Stimulated activated CD4-positive, alpha-beta T cell treated with anti-CD3 and anti-CD28 coated beads, Interleukin-1b, Interleukin-23, amount 100 ng/mL, for 4 hours (primary cell): Measurements from ENCODE around the gene PHACTR3.

ENCODE experiments used
- DNase-seq, 2 donors: peaks; one replicate each; pipeline ENCODE4 v3.0.0-alpha.2; 2020; ENCODE audit warnings: low read depth in 2 of 2

The PHACTR3 gene

DNA sequence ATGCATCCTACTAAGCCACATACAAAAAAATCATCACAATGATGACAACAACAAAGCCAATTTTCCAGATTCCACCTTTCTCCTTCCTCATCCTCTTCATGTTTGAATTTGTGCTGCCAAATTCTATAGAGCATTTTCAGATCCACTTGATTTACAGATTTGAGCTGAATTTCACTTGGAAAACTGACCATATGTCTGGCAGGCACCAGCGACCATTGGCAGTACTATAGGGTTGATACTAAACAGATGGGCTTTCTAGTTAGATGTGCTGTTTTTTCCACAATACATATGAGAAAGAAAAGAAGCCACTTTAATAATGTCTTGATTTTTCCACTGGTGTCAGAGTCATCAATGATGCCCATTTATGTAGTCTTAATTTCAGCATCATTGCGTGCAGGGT is 127.0 kb downstream of the PHACTR3 start:
- DNase-seq, result no peak

DNA sequence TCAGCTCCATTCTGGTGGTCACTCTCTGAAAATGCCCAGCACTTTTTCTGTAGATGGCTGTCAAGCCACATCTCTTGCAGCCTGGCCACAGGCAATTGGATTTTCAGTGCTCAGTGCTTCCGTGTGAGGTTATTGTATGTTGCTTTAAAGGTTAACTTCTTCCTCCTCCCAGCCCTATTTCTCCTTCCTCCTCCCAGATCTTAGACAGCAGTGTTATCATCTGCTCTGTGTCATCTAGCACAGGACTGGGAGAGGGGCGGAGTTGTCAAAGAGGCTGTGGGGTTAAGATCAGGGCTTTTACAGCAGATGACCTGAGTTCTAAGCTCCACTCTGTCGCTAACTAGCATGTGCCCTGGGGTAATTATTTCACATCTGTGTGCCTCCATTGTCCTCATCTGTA is 129.0 kb downstream of the PHACTR3 start:
- no peak for DNase-seq

DNA sequence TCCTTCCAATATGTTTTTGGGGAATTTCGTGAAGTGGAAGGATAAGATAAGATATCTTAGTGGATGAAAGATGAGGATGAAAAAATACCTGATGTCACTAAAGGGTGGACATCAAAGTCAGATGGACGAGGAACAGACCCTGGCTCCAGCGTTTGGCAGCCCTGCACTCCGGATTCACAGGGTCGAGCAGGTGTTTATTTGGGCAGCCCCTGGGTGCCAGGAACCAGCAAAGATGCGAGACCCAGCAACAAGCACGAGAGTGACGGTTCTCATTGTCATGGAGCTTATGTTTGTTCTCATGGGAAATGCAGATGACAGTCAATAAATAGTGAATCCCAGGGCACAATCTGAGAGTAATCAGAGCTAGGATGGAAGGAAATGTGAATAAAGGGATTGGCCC is 131.1 kb downstream of the PHACTR3 start:
- no peak for DNase-seq

DNA sequence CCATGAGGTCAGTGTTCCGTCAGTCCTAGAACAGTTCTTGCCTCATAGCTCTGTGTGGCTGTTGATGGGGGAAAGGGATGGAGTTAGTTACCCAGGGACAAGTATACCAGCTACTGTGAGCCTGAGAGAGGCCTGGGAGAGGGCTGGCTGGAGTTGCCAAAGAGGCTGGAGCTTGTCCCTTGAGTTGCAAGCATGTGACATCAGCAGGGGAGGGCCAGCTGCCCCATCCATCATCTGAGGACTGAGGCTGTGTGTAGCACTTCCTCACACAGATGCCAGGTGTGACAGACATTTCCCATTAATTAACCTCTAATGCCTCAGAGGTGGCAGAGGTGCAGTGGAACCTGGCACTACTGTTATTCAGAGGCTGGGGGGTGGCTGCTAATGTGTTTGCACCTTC is 131.6 kb downstream of the PHACTR3 start:
- DNase-seq, result no peak

DNA sequence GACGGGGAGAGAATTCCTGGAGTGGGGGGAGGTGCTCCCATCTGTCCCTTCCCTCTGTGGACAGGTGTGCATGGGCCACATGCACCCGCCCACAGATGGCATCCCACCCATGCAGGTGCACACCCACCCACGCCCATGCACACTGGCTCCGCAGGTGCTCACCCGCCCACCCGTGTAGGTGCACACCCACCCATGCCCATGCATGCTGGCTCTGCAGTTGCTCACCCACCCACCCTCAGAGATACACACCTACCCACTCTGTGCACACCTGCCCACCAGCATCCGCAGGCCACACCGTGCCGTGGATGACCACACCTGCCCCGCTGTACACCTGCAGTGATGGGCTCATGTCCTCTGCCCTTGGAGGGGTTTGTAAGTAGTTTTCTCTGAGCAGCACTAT is 132.0 kb downstream of the PHACTR3 start:
- DNase-seq, result no peak

DNA sequence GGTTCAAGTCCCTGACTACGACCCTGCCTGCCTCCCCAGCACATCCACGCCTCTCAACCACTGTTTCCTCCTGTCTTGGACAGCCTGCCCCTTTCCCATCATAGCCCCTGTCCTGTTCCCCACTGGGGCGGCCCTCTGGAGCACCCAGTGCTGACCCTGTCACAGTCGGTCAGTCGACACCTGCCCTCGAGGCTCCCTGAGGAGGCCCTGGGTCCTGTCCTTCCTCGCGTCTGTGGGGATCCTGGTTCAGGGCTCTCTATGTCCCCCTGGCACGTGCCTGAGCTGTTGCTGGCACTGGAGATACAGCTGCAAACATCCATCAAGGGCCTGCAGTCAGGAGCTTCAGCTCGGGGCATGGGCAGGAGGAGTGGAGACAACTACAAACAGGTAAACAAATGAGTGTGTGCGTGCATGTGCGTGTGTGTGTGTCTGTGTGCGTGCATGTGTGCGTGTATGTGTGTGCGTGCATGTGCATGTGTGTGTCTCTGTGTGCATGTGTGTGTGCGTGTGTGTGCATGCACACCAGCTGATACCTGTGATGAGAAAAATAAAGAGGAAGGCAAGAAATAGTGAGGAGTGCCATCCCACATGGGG is 132.8 kb downstream of the PHACTR3 start:
- no peak for DNase-seq

DNA sequence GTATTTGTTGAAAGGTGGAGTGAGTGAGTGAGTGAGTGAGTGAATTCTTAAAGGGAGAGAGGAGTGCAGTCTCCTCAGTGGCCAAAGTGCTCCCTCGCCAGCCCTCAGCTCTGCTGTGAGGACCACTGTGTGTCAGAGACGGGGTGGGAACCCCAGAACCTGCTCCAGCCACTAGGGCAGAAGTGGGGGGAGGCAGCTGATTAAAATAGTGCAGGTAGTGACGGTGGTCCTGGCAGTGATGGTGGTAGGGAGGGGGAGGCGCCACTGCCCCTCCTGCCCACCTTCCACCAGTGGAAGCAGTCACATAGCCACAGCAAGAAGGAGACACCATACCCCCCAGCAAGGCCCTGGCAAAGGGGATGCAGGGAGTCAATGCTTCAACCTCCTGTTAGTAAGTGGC is 133.5 kb downstream of the PHACTR3 start:
- DNase-seq, result no peak

DNA sequence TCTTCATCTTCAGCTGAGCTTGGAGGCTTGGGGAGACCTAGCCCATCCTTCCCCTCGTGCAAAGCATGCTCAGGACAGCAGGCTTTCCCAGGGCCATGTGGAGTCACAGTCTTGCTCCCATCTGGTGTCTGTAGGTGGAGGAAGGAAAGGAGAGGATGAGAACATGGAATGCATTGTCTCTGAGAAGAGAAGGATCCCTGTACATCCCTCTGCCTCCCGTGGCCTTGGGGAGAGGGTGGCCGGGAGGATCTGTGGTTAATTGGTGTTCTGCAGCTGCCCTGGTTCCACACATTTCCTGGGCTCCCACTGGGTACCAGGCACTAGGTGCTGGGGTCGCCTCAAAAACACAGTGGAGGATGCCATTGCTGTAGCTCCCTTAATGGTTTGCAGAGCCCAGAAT is 134.5 kb downstream of the PHACTR3 start:
- DNase-seq, result no peak

DNA sequence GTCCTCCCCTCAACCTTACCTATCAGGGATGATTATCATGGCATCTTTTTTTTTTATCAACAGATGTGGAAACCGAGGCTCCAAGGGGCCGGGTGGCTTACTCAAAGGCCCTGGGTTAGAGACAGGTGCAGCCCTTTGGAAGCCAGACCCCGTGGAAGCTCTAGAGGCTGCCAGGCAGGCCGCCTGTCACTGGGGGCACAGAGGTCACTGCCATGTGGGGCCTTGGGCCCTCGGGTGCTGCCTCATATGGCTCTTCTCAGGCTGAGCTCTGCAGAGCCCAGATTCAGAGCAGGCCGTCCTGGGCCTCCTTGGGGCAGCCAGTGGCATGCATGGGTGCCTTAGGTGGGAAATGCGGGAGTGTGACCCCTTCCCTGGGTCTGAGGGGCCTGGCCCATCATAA is 136.3 kb downstream of the PHACTR3 start:
- DNase-seq, result no peak

DNA sequence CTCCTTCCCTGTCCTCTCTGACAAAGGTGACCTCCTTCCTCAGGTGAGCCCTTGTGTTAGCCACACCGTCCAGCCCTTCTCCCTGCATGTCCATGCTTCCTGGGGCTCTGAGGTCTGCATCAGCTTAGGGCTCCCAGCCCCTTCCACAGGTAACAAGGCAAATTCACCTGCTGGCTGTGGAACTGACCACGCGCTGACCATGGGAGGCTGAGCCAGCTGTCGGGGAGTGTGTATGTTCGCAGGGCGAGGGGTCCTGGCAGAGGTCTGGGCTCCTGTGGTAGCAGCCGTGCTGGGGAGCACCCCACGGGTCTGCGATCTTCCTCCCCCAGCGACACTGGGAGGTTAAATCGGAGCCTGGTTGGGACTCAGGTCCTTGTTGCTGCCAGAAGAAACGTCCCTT is 136.7 kb downstream of the PHACTR3 start:
- DNase-seq, result no peak

DNA sequence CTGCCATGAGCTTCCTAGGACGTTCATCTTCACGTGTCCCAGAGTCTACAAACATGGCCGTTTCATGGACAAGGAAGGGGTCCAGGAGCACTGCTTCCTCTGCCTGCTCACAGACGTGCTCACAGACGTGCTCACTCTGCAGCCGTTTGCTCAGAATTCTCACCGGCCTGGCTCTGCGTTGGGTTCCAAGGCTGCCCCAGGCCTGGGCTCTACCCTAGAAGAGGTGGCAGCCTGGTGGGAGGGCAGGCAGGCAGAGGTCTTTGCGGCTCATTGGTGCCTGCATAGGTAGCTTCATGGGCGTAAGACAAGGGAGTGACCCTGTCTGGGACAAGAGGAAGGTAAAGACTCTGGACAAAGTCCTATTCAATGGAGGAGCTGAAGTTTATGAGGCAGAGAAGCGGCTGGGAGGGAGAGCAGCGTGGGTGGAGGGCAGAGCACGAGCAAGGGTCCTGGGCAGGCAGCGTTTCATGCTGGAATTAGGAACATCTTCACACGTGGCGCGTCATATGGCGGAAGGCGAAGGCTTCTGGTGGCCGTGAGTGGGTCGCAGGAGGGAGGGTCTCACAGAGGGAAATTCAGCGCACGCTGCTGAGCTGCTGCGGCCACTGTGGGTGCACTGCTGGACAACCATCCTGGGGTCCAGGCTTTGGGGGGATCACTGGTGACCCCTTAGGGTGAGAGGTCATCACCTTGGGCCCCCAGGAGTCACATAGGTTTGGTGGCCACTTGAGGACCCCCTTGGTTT is 138.2 kb downstream of the PHACTR3 start:
- no peak for DNase-seq

DNA sequence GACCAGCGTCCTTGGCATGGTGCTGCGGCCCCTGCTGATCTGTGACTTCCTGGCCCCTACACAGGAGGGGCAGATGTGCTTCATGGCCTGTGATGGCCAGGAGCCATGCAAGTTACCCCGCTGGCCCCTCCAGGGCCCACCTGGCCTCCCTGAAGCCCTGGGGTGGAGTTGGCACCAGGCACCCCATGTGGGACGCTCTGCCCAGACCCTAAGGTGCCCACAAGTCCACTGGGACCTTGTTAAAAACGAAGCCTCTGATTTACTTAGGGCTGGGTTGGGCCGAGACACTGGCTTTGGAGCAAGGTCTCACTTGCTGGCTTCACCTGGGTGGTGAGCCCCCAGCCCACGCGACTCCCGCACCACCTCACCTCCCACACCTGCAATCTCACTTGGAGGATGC is 139.0 kb downstream of the PHACTR3 start:
- no peak for DNase-seq

DNA sequence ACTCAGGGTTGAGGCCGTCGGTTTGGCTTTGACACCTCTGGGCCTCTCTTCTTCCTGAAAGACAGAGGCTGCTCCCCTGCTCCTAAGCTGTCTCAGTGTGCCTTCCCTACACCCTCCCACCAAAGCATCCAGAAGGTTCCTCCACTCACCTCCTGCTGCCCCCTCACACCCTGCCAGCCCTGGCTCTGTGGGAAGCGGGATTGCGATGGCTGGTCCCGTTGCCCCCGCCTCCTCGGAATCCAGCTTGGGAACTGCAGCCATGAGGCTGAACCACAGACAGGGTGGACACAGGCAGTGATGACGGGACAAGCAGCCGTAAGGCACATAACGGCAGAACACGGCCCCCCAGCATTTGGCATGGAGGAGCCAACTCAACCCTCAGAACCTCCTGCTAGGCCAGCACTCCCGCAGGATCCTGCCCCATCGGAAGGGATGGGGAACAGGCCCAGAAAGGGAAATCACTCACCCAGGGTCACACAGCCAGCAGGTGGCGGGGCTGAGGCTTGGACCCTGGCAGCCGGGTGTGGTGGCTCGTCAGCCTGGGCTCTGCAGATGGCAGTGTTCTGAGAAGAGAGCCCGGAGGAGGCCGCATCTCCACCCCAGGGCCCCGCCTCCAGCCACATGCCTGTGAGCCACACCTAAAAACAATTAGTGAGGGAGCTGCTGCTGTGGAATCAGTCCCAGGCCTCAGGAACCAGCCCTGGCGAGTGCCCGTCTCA is 139.6 kb downstream of the PHACTR3 start:
- no peak for DNase-seq

DNA sequence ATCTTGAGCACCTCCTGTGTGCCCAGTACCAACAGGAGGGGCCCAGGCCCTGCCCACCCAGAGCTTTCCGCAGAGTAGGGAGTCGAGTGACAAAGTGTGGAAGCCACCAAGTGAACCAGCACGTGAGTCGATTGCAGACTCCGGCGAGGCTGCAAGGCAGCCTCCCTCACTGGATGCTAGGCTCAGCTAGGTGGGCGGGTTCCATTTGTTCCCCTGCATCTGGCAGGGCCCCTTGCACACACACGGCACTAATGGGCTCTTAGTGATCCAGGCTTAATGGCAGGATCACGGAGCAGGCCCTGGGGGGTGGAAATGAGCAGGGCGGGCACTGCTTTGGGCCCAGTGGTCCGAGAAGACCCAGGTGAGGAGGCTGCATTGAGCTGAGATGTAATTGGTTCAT is 140.4 kb downstream of the PHACTR3 start:
- DNase-seq, result no peak

DNA sequence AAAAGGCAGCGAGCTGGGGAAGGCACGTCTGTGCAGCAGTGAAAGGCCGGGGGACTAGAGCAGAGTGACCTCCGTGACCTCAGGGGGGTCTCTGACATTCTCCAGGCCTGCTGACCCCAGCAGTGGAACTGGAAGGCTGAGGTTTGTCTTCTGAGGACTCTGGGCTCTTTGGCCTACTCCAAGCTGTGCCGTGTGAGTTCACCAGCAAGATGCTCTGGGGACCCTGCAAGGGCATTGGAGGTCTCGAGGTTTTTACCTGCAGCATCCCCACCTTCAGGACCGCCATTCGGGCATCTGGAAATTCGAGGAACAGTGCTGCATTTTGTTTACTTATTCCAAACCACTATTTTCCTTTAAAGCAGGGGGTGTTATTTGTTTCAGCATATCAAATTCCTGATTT is 140.9 kb downstream of the PHACTR3 start:
- DNase-seq, result no peak

DNA sequence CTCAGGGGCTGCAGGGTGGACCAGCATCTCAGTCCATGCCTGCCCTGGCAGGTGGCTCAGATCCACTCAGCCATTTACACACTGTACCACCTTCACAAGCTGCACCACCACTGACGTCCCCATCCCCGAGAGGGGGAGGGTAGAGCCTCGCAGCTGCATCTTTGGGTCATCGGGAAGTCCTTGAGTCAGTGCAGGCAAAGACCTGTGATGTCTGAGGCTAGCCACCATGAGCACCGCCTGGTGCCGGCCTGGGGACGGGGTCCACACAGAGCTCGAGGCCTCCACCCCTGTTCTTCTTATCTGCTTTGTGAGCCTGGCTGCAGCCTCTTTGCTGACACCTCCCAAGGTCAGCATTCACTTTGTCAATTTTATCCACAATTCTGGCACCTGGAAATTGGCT is 141.4 kb downstream of the PHACTR3 start:
- DNase-seq, result no peak

DNA sequence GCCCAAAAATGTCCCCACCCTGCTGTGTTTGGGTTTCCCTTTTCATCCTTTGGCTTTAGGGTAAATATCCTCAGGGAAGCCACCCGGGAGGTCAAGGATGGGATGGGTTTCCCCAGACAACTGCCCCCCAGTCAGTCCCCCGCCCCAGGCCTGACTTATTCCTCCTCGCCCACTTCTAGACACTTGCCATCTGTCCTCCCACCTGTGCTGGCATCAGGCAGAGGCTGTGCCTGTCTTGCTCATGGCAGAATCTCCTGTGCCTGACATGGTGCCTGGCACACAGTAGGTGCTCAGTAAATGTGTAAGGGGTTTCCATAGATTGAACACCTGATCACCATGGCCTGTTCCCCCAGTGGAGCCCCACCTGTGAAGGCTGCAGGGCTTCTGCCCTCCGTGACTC is 141.8 kb downstream of the PHACTR3 start:
- no peak for DNase-seq

DNA sequence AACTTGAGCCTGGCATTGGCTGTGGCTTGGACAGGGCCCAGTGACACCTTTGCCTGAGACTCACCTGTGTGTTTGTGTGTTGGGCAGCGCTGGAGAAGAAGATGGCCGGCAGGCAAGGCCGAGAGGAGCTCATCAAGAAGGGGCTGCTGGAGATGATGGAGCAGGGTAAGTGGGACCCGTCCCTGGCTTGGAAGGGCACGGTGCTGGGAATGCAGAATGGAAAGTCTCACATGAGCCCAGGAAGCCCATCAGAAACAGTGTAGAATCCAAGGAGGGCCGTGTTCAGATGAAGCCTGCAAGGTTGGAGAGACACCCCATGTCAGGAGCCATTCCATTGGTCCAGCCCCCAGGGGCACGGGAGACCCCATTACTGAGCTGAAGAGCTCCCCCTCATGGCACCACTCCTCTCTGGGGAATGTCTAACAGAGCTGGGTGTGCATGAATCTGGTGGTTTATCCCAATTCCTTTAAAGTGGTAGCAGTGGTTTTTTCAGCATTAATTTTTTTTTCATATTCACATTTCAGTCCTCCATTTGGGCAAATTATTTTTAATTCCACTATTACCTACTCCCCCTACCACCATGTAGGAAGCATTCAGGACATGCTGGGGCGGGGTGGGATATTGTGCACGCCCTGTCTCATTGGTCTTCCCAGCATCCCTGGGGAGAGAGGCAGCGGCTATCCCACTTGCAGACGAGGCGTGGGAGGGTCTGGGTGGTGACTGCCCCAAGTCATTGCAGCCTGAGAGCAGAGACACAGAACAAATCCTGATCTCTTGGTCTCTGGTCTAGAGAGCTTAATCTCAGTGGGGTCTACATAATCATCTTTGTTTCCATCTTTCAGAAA is 143.6 kb downstream of the PHACTR3 start:
- no peak for DNase-seq

DNA sequence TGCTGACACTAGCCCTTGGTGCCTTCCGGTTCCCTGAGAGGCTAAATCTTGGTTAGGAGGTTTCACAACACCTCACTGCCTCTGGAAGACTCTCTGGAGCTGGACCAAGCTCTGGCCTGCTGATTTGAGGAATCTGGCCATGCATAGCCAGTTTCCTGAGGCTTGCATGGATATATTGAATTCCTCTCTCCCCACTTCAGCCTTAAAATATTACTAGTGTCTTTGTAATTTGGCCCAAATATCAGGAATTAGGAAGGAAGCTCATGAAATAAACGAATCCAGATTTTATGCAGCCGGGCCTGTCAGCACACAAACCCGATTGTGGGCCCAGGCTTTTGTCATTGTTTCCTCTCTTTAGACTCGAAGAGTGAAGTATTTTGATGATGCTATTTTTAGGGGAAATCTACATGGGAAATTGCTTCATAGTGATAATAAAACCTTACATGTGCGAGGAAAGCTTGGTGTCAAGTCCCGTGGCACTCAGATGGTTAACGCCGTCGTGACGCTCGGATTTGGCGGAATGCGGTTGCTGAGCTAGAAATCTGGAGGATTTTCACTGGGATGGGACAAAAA is 144.4 kb downstream of the PHACTR3 start:
- no peak for DNase-seq

DNA sequence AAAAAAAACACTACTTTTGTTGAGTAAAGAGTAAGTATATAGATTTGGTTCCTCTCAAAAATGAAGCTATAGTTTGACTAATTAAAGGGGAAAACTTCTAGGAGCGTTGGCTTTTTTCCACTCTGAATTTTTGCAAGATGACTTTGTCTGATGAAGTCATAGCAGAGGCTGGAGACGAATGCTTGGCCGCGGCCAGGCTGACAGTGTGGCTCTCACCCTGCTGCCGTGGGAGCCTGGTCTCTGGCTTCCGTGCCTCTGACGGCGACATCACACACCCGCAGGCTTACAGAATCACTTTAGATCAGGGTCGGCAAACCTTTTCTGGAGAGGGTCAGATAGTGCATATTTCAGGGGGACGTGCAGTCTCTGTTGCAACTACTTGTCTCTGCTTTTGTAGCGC is 145.0 kb downstream of the PHACTR3 start:
- no peak for DNase-seq

DNA sequence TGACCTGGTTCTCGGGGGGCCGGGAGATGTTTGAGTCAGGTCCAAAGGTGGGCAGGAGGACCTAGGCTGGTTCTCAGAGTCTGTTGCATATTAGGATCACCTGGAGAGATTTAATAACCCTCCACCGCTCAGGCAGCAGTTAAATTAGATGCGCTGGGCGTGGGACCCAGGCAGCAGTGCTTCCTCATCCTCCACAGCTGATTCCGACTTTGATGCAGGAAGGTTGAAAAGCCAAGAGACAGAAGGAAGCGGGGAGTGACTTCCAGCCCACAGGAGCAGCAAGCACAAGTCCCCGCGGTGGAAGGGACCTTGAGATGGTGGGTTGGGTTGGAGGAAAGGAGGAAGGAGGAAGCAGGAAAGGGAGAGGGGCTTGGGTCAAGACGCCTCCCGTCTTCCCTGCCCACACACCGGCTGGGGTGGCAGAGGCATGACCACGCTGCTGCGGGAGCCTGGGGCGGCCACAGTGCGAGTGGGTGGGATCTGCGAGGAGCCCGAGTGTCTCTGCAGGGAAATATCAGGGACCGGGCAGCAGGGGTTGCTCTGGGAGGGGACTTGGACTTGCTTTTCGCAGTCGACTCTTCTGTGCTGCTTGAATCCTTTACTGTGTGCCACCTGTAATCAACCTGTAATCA is 146.0 kb downstream of the PHACTR3 start:
- no peak for DNase-seq
